Keratinocyte (primary cell): ENCODE results near the gene ISOC2. TPM values are rescaled to one million over a fixed set of nuclear protein-coding genes. Genes with fewer than 3 reads are reported as not detected.

ENCODE experiments used
- DNase-seq: peaks from one replicate; pipeline ENCODE4 v3.0.0-alpha.2; 2011; ENCODE audit warnings: low read depth, missing footprints, low spot score
- FAIRE-seq: peaks from 2 replicates; lab custom pipeline; 2011; peaks lifted over from hg19 to GRCh38; lab: Jason Lieb, UNC
- H2AFZ ChIP-seq: 2 replicates; pipeline ENCODE4 v1.6.0; 2012; ENCODE audit warnings: low read length, control low read depth, inconsistent platforms; ENCODE audit not compliant: control insufficient read depth
- H3K27ac ChIP-seq: 2 replicates; pipeline ENCODE4 v1.5.1; 2011; ENCODE audit warnings: low read length; ENCODE audit not compliant: control insufficient read depth, insufficient read depth
- H3K27me3 ChIP-seq: 3 replicates; pipeline ENCODE4 v1.6.0; 2011; ENCODE audit warnings: low read length; ENCODE audit not compliant: control insufficient read depth, insufficient read depth; ENCODE audit errors: extremely low read depth
- H3K36me3 ChIP-seq, 2 experiments: 2 replicates in 1 of 2; 3 replicates in 1 of 2; pipeline ENCODE4 v1.5.1; 2011; ENCODE audit warnings: low read length in 2 of 2, mild to moderate bottlenecking in 1 of 2; ENCODE audit not compliant: control insufficient read depth in 2 of 2, insufficient read depth in 2 of 2; ENCODE audit errors: extremely low read depth in 1 of 2
- H3K4me1 ChIP-seq: 3 replicates; pipeline ENCODE4 v1.5.1; 2011; ENCODE audit warnings: low read length; ENCODE audit not compliant: control insufficient read depth, insufficient read depth; ENCODE audit errors: extremely low read depth
- H3K4me2 ChIP-seq: 3 replicates; pipeline ENCODE4 v1.6.0; 2011; ENCODE audit warnings: low read depth, low read length; ENCODE audit not compliant: control insufficient read depth, insufficient read depth; ENCODE audit errors: extremely low read depth
- H3K4me3 ChIP-seq, 3 experiments: fragments of 200-600 bp in 1 of 3; sonication (generic) in 1 of 3; 2 replicates in 2 of 3; 3 replicates in 1 of 3; pipeline ENCODE4 v1.5.1; 2011 to 2016; ENCODE audit warnings: low read length in 3 of 3, mild to moderate bottlenecking in 3 of 3, control low read depth in 2 of 3, inconsistent platforms in 1 of 3, low read depth in 1 of 3, mixed read lengths in 1 of 3, mixed run types in 1 of 3, moderate library complexity in 1 of 3; ENCODE audit not compliant: control insufficient read depth in 2 of 3, insufficient read depth in 2 of 3; ENCODE audit errors: extremely low read depth in 1 of 3
- H3K79me2 ChIP-seq: 2 replicates; pipeline ENCODE4 v1.6.0; 2012; ENCODE audit warnings: low read length; ENCODE audit not compliant: control insufficient read depth, insufficient read depth
- H3K9ac ChIP-seq: 3 replicates; pipeline ENCODE4 v1.6.0; 2011; ENCODE audit warnings: low read length; ENCODE audit not compliant: control insufficient read depth, insufficient read depth; ENCODE audit errors: extremely low read depth
- H3K9me1 ChIP-seq: 3 replicates; pipeline ENCODE4 v1.6.0; 2011; ENCODE audit warnings: low read length; ENCODE audit not compliant: control insufficient read depth, insufficient read depth; ENCODE audit errors: extremely low read depth
- H3K9me3 ChIP-seq: 2 replicates; pipeline ENCODE4 v1.5.1; 2012; ENCODE audit warnings: low read depth, low read length; ENCODE audit not compliant: control insufficient read depth
- H4K20me1 ChIP-seq: 3 replicates; pipeline ENCODE4 v1.6.0; 2011; ENCODE audit warnings: low read length; ENCODE audit not compliant: control insufficient read depth, insufficient read depth; ENCODE audit errors: extremely low read depth
- EZH2 ChIP-seq: IDR thresholded peaks from one replicate; pipeline ENCODE4 v1.6.1; 2012; ENCODE audit warnings: inconsistent platforms, mild to moderate bottlenecking, low read length, moderate library complexity
- dilution Hi-C: fragments of 300-500 bp; cut with MboI; formaldehyde crosslinking; loops from one replicate; pipeline ENCODE4 v1.7.0; 2020; ENCODE audit warnings: low sequenced_read_pairs; ENCODE audit not compliant: extremely low pct_ligation_motif_present
- polyA plus RNA-seq, 5 experiments: library from polyadenylated mRNA; depleted of rRNA in 3 of 5; stranded (reverse) in 3 of 5; stranded (forward) in 1 of 5; unstranded in 1 of 5; fragments of >200 nt; gene quantifications; 1 replicate in 1 of 5; 2 replicates in 3 of 5; 3 replicates in 1 of 5; pipeline versions ENCODE4 v1.2.1 to v1.2.3, GENCODE V29; 2011 to 2012; ENCODE audit warnings: missing spikeins in 2 of 5, low read depth in 1 of 5, low replicate concordance in 1 of 5
- TF ChIP-seq, protein P1 (sequence below), 3 experiments: IDR thresholded peaks in 1 of 3; conservative IDR thresholded peaks in 1 of 3; optimal IDR thresholded peaks in 1 of 3; 2 replicates in 2 of 3; 3 replicates in 1 of 3; pipeline versions ENCODE3 to v1.5.1; 2011; ENCODE audit warnings: low read length in 3 of 3, mild to moderate bottlenecking in 3 of 3, moderate library complexity in 2 of 3, control low read depth in 1 of 3, inconsistent platforms in 1 of 3; ENCODE audit not compliant: insufficient read depth in 2 of 3; ENCODE audit errors: extremely low read depth in 1 of 3

ISOC2 gene
- polyA plus RNA-seq, 1 donor (not counting 4 experiments of a cell fraction or from before 2014, with no cell fraction given) = 24.5 TPM

DNA sequence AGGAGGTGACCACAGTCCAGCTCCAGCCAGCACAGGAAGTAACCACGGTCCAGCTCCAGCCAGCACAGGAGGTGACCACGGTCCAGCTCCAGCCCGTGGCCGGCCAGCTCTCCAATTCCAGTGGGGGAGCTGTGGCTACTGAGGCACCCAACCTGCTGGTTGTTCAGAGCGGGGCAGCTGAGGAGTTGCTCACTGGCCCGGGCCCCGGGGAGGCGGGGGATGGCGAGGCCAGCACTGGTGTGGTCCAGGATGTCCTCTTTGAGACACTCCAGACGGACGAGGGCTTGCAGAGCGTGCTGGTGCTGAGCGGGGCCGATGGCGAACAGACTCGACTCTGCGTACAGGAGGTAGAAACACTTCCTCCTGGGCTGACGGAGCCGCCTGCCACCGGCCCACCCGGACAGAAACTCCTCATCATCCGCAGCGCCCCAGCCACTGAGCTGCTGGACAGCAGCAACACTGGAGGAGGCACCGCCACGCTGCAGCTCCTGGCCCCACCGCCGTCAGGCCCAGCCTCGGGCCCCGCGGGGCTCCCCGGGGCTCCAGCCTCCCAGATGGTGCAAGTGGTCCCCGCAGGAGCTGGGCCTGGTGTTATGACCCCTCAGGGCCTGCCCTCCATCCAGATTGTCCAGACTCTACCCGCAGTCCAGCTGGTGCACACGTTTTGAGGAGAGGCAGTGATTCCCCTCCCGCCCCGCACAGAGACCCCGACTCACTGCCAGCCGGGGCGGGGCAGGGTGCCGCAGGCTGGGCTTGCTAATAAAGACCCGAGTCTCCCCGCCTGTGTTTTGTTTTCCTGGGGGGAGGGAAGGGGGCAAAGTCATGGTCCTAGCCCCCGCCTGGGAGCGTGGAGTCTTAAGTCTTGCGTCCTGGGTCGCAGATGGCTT, 22.5 kb upstream of the ISOC2 start:
- no peak for FAIRE-seq
- DNase-seq = no peak
- Histone ChIP-seq H3K9me3 (no peaks in the 10 kb centered on the region), H3K9me1 (peaks cover 3% of the 10 kb centered on the region), H3K4me1 (peaks cover 27% of the 10 kb centered on the region), H3K79me2 (peaks cover 8% of the 10 kb centered on the region), H4K20me1 (no peaks in the 10 kb centered on the region), H3K27me3 (no peaks in the 10 kb centered on the region), H3K9ac (peak overlapping the region; percentile 33), H3K4me3 (peak overlapping the region in 1 of 3 experiments; percentile 76), H3K4me2 (peak overlapping the region; percentile 85), H3K27ac (no peak overlapping the region), H2AFZ (no peak overlapping the region), H3K36me3 (peaks cover 0 to 5% of the 10 kb centered on the region in 2 experiments)
- dilution Hi-C loops = no loop called here
- no peak for TF ChIP-seq EZH2
- TF ChIP-seq, protein P1, sequence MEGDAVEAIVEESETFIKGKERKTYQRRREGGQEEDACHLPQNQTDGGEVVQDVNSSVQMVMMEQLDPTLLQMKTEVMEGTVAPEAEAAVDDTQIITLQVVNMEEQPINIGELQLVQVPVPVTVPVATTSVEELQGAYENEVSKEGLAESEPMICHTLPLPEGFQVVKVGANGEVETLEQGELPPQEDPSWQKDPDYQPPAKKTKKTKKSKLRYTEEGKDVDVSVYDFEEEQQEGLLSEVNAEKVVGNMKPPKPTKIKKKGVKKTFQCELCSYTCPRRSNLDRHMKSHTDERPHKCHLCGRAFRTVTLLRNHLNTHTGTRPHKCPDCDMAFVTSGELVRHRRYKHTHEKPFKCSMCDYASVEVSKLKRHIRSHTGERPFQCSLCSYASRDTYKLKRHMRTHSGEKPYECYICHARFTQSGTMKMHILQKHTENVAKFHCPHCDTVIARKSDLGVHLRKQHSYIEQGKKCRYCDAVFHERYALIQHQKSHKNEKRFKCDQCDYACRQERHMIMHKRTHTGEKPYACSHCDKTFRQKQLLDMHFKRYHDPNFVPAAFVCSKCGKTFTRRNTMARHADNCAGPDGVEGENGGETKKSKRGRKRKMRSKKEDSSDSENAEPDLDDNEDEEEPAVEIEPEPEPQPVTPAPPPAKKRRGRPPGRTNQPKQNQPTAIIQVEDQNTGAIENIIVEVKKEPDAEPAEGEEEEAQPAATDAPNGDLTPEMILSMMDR (optimal IDR thresholded peaks at IDR 0.05 in 1 of 3, IDR thresholded peaks at IDR 0.05 in 1 of 3, conservative IDR thresholded peaks at IDR 0.05 in 1 of 3; ENCODE audit: extremely low read depth in 1 of 3, insufficient read depth in 2 of 3, low read length in 3 of 3) = no peak

DNA sequence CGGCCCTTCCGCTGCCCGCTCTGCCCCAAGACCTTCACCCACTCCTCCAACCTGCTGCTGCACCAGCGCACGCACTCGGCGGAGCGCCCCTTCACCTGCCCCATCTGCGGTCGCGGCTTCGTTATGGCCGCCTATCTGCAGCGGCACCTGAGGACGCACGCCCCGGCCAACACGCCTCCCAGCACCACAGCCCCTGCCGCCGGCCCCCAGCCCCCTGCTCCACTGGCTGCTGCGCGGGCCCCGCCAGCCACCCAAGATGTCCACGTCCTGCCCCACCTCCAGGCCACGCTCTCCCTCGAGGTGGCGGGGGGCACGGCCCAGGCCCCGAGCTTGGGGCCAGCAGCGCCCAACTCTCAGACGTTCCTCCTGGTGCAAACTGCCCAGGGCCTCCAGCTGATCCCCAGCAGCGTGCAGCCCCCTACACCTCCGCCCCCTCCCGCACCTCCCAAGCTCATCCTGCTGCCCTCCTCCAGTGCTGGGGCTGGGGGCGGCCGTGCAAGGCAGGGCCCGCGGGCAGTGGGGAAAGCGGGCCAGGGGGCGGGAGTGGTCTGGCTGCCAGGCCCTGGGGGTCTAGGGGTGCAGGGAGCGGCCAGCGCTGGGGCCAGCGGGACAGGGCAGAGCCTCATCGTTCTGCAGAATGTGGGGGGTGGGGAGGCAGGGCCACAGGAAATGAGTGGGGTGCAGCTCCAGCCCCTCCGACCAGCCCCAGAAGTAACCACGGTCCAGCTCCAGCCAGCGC, 21.7 kb upstream of the ISOC2 start:
- peaks cover 3% of the 10 kb centered on the region for H3K9me1 ChIP-seq
- no peak for TF ChIP-seq EZH2
- TF ChIP-seq, protein P1 (optimal IDR thresholded peaks at IDR 0.05 in 1 of 3, IDR thresholded peaks at IDR 0.05 in 1 of 3, conservative IDR thresholded peaks at IDR 0.05 in 1 of 3; ENCODE audit: extremely low read depth in 1 of 3, insufficient read depth in 2 of 3, low read length in 3 of 3) = no peak
- dilution Hi-C loops = no loop called here
- H3K27me3 ChIP-seq = no peaks in the 10 kb centered on the region
- peaks cover 0 to 5% of the 10 kb centered on the region in 2 experiments for H3K36me3 ChIP-seq
- DNase-seq (no peak), FAIRE-seq (no peak)
- no peak overlapping the region for H3K4me2 ChIP-seq
- H4K20me1 ChIP-seq = no peaks in the 10 kb centered on the region
- no peak overlapping the region for H3K27ac ChIP-seq
- H3K4me1 ChIP-seq = peaks cover 29% of the 10 kb centered on the region
- no peaks in the 10 kb centered on the region for H3K9me3 ChIP-seq
- no peak overlapping the region for H3K4me3 ChIP-seq
- no peak overlapping the region for H2AFZ ChIP-seq
- H3K9ac ChIP-seq = no peak overlapping the region
- peaks cover 15% of the 10 kb centered on the region for H3K79me2 ChIP-seq
